ENCODE measurements around the gene SURF6. TPM values are rescaled to one million over a fixed set of nuclear protein-coding genes. Genes with fewer than 3 reads are reported as not detected.

SURF6 gene
- total RNA-seq, 1 experiment from 2014 or later = 56.3 TPM

GRCh38 chr9:133357656-133358055 is 21.7 kb upstream of the SURF6 start:
- Mint-ChIP-seq H3K9me3 (no peaks in the 10 kb centered on the region), H3K4me3 (peak overlapping the region; percentile 84 to 92), H3K27me3 (ENCODE audit: low read depth) (no peaks in the 10 kb centered on the region; the same call in 1 of the 2 replicates), H3K27ac (peak overlapping the region in 1 of 3 experiments; percentile 68; a peak in 1 of 7 replicates), H3K4me1 (peaks cover 11 to 12% of the 10 kb centered on the region in 2 experiments), H3K36me3 (ENCODE audit: insufficient read depth in 1 of 3, low read depth in 3 of 3) (peaks cover 11 to 57% (median 52%) of the 10 kb centered on the region in 3 experiments; a peak in 6 of 7 replicates)
- DNase-seq = no peak
- Histone ChIP-seq H3K23ac (ENCODE audit: insufficient read length, low read depth, low read length) (no peak overlapping the region), H2BK12ac (ENCODE audit: insufficient read length, low read depth, low read length) (no peak overlapping the region), H3K14ac (ENCODE audit: insufficient read depth, low read length) (no peak overlapping the region), H4K91ac (ENCODE audit: insufficient read length, low read depth, low read length) (no peak overlapping the region), H3K56ac (ENCODE audit: insufficient read length, low read depth, low read length) (no peak overlapping the region), H3K27me3 (ENCODE audit: insufficient read depth, low read length) (no peaks in the 10 kb centered on the region), H2AFZ (ENCODE audit: low read length) (no peak overlapping the region), H3K4ac (ENCODE audit: low read depth, low read length) (no peak overlapping the region), H2AK5ac (ENCODE audit: insufficient read length, low read length) (no peak overlapping the region), H3K4me2 (ENCODE audit: insufficient read depth, insufficient read length, low read length) (peak overlapping the region; percentile 53), H3K4me1 (ENCODE audit: insufficient read depth, low read length) (no peaks in the 10 kb centered on the region), H3K27ac (ENCODE audit: insufficient read length, low read depth, low read length) (no peak overlapping the region), H4K5ac (ENCODE audit: insufficient read length, low read depth, low read length) (no peak overlapping the region), H3T11ph (ENCODE audit: low read length) (no peak overlapping the region), H2BK20ac (ENCODE audit: low read depth, low read length, poor library complexity, severe bottlenecking) (no peak overlapping the region), H2BK5ac (ENCODE audit: insufficient read length, low read length) (no peak overlapping the region), H2BK120ac (ENCODE audit: low read depth, low read length, poor library complexity, severe bottlenecking) (no peak overlapping the region), H2BK15ac (ENCODE audit: low read depth, low read length) (no peak overlapping the region), H3K18ac (ENCODE audit: insufficient read length, low read depth, low read length) (no peak overlapping the region), H3K79me2 (ENCODE audit: insufficient read depth, low read length) (no peaks in the 10 kb centered on the region; the same call in 1 of the 2 replicates), H3K9ac (ENCODE audit: extremely low read depth, insufficient read length, low read length) (no peak overlapping the region), H3K9me3 (ENCODE audit: control insufficient read depth, low read depth, low read length) (no peaks in the 10 kb centered on the region), H4K8ac (replicated peaks; ENCODE audit: insufficient read length, low read depth, low read length) (no peak overlapping the region), H4K20me1 (ENCODE audit: control insufficient read depth, insufficient read depth, insufficient read length) (no peaks in the 10 kb centered on the region), H3K23me2 (ENCODE audit: insufficient read length, low read depth, low read length, poor library complexity, severe bottlenecking) (peaks cover 10% of the 10 kb centered on the region), H3K79me1 (ENCODE audit: insufficient read depth, low read depth, low read length, poor library complexity, severe bottlenecking) (peaks cover 3% of the 10 kb centered on the region)
- TF ChIP-seq CTCF (conservative IDR thresholded peaks at IDR 0.05) = no peak
- no CpG with 5 or more reads among the region's 14 CpGs for WGBS (ENCODE audit: extremely low coverage, insufficient read length, low lambda C conversion rate)

All from H9 (cell line).